ENCODE results near the gene DNER.

Gene DNER

DNA sequence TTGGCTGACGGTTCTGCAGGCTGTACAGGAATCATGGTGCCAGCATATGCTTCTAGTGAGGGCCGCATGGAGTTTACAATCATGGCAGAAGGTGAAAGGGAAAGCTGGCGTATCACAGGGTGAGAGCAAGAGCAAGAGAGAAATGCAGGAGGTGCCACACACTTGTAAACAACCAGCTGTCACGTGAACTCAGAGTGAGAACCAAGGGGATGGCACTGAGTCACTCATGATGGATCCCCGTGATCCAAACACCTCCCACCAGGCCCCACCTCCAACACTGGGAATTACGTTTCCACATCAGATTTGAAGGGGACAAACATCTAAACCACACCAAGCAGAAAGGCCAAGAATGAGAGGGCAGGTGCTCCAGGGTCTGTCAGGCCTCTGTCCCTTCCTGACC, 258.3 kb downstream of the DNER start:
- Histone ChIP-seq H3K27me3 (ENCODE audit: insufficient read depth, low read length) (no peaks in the 10 kb centered on the region), H3K23ac (ENCODE audit: low read length) (no peak overlapping the region), H3K4me3 (ENCODE audit: low read depth, low read length) (no peak overlapping the region), H2AFZ (ENCODE audit: insufficient read depth, low read length, poor library complexity) (no peak overlapping the region), H3K27ac (ENCODE audit: low read depth, low read length) (no peak overlapping the region), H3K79me1 (ENCODE audit: low read length) (no peaks in the 10 kb centered on the region), H2BK5ac (ENCODE audit: low read depth, low read length, poor library complexity) (no peak overlapping the region), H3K4me2 (ENCODE audit: low read length) (no peak overlapping the region), H3K4ac (ENCODE audit: low read depth, low read length) (no peak overlapping the region), H4K8ac (ENCODE audit: low read depth, low read length) (no peak overlapping the region), H4K12ac (ENCODE audit: low read depth, low read length) (no peak overlapping the region), H3K36me3 (ENCODE audit: control insufficient read depth in 1 of 2, insufficient read depth in 2 of 2, low read length in 2 of 2) (no peaks in the 10 kb centered on the region), H3K9ac (ENCODE audit: low read length) (no peak overlapping the region), H2AK5ac (ENCODE audit: low read length) (no peak overlapping the region), H2BK120ac (ENCODE audit: insufficient read depth, low read length, poor library complexity) (no peak overlapping the region), H3K9me3 (ENCODE audit: insufficient read depth, low read depth, low read length) (no peaks in the 10 kb centered on the region), H3K4me1 (ENCODE audit: control insufficient read depth in 1 of 2, insufficient read depth in 2 of 2, low read length in 2 of 2) (peaks cover 0 to 3% of the 10 kb centered on the region in 2 experiments), H3K18ac (ENCODE audit: low read length) (no peak overlapping the region), H2BK12ac (ENCODE audit: low read length) (no peak overlapping the region), H3K79me2 (ENCODE audit: control insufficient read depth, insufficient read depth, low read length, poor library complexity) (no peaks in the 10 kb centered on the region), H3K14ac (ENCODE audit: low read length) (no peak overlapping the region), H4K91ac (ENCODE audit: low read depth, low read length) (no peak overlapping the region)
- WGBS (ENCODE audit: extremely low coverage, insufficient coverage, insufficient read length), result no CpG with 5 or more reads among the region's 6 CpGs
- no peak for DNase-seq

DNA sequence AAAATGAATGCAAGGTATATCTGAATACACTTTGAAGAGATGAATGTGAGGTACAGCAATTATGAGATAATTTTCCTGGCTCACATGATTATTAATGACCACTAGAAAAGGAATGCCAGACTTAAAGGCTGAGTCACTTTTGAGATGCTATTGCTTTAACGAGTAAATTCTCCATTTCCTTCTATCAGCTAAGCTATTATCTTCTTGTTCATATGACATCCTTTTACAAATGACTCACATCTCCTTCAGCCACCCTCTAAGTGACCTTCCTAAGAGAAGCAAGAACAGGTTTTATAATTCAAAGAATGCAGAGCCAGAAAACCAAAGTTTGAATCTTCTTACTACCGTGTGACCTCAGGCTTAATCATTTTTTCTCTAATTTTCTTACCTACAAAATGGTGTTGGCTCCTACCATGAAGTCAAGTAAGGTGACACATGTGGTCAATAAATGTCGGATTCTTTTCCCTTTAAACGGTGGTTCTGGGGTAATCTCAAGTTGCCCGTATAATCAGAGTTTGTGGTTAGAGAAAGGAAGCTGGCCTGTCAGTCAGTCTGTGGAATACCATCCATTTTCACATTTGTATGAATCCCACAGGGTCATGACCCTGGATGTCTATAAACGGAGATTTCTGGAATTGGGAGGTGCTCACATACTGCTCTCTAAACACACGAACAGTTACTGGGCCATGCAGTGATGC, 259.3 kb downstream of the DNER start:
- no peak overlapping the region for H4K12ac ChIP-seq (ENCODE audit: low read depth, low read length)
- no peak overlapping the region for H3K23ac ChIP-seq (ENCODE audit: low read length)
- H3K27ac ChIP-seq (ENCODE audit: low read depth, low read length), result no peak overlapping the region
- H3K36me3 ChIP-seq (ENCODE audit: control insufficient read depth in 1 of 2, insufficient read depth in 2 of 2, low read length in 2 of 2), result no peaks in the 10 kb centered on the region
- no peak overlapping the region for H2BK12ac ChIP-seq (ENCODE audit: low read length)
- peaks cover 0 to 3% of the 10 kb centered on the region in 2 experiments for H3K4me1 ChIP-seq (ENCODE audit: control insufficient read depth in 1 of 2, insufficient read depth in 2 of 2, low read length in 2 of 2)
- peak in 1 of 2 donors; percentile 41 for DNase-seq
- no peak overlapping the region for H3K14ac ChIP-seq (ENCODE audit: low read length)
- no peak overlapping the region for H3K4ac ChIP-seq (ENCODE audit: low read depth, low read length)
- H4K8ac ChIP-seq (ENCODE audit: low read depth, low read length), result no peak overlapping the region
- H3K9me3 ChIP-seq (ENCODE audit: insufficient read depth, low read depth, low read length), result no peaks in the 10 kb centered on the region
- no peak overlapping the region for H2BK5ac ChIP-seq (ENCODE audit: low read depth, low read length, poor library complexity)
- H3K4me2 ChIP-seq (ENCODE audit: low read length), result no peak overlapping the region
- H3K18ac ChIP-seq (ENCODE audit: low read length), result no peak overlapping the region
- no peaks in the 10 kb centered on the region for H3K27me3 ChIP-seq (ENCODE audit: insufficient read depth, low read length)
- H3K4me3 ChIP-seq (ENCODE audit: low read depth, low read length), result no peak overlapping the region
- H4K91ac ChIP-seq (ENCODE audit: low read depth, low read length), result no peak overlapping the region
- no peak overlapping the region for H3K9ac ChIP-seq (ENCODE audit: low read length)
- H3K79me2 ChIP-seq (ENCODE audit: control insufficient read depth, insufficient read depth, low read length, poor library complexity), result no peaks in the 10 kb centered on the region
- no peak overlapping the region for H2AFZ ChIP-seq (ENCODE audit: insufficient read depth, low read length, poor library complexity)
- H3K79me1 ChIP-seq (ENCODE audit: low read length), result no peaks in the 10 kb centered on the region
- WGBS (ENCODE audit: extremely low coverage, insufficient coverage, insufficient read length), result no CpG with 5 or more reads among the region's 7 CpGs
- H2AK5ac ChIP-seq (ENCODE audit: low read length), result no peak overlapping the region
- H2BK120ac ChIP-seq (ENCODE audit: insufficient read depth, low read length, poor library complexity), result no peak overlapping the region

DNA sequence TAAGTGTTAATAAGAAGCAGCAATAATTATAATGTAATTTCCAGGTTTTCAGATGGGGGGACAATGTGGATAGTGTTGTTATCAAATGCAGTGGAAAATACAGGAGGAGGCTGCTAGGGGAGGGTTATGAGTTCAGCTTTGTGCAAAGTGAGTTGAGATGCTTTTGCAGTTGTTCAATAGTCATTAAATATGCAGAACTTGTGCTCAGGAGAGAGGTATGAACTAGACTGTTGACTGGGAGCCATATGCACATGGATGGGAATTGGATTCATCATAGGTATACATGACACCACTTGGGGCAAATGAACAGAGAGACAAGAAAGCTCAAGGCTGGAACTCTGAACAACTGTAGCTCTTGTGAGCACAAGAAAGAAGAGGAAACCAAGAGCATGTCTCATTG, 261.1 kb downstream of the DNER start:
- no peaks in the 10 kb centered on the region for H3K9me3 ChIP-seq (ENCODE audit: insufficient read depth, low read depth, low read length)
- DNase-seq, result no peak
- H3K4me1 ChIP-seq (ENCODE audit: control insufficient read depth in 1 of 2, insufficient read depth in 2 of 2, low read length in 2 of 2), result peaks cover 0 to 3% of the 10 kb centered on the region in 2 experiments
- H3K4me3 ChIP-seq (ENCODE audit: low read depth, low read length), result no peak overlapping the region
- H2AK5ac ChIP-seq (ENCODE audit: low read length), result no peak overlapping the region
- no peak overlapping the region for H3K14ac ChIP-seq (ENCODE audit: low read length)
- no peaks in the 10 kb centered on the region for H3K27me3 ChIP-seq (ENCODE audit: insufficient read depth, low read length)
- no peak overlapping the region for H2BK12ac ChIP-seq (ENCODE audit: low read length)
- H3K9ac ChIP-seq (ENCODE audit: low read length), result no peak overlapping the region
- H3K18ac ChIP-seq (ENCODE audit: low read length), result no peak overlapping the region
- no peaks in the 10 kb centered on the region for H3K36me3 ChIP-seq (ENCODE audit: control insufficient read depth in 1 of 2, insufficient read depth in 2 of 2, low read length in 2 of 2)
- H3K79me1 ChIP-seq (ENCODE audit: low read length), result no peaks in the 10 kb centered on the region
- no peak overlapping the region for H2AFZ ChIP-seq (ENCODE audit: insufficient read depth, low read length, poor library complexity)
- no peak overlapping the region for H2BK120ac ChIP-seq (ENCODE audit: insufficient read depth, low read length, poor library complexity)
- no peak overlapping the region for H3K27ac ChIP-seq (ENCODE audit: low read depth, low read length)
- H4K91ac ChIP-seq (ENCODE audit: low read depth, low read length), result no peak overlapping the region
- H2BK5ac ChIP-seq (ENCODE audit: low read depth, low read length, poor library complexity), result no peak overlapping the region
- no peak overlapping the region for H3K4ac ChIP-seq (ENCODE audit: low read depth, low read length)
- H4K12ac ChIP-seq (ENCODE audit: low read depth, low read length), result no peak overlapping the region
- no peaks in the 10 kb centered on the region for H3K79me2 ChIP-seq (ENCODE audit: control insufficient read depth, insufficient read depth, low read length, poor library complexity)
- H3K4me2 ChIP-seq (ENCODE audit: low read length), result no peak overlapping the region
- no peak overlapping the region for H3K23ac ChIP-seq (ENCODE audit: low read length)
- H4K8ac ChIP-seq (ENCODE audit: low read depth, low read length), result no peak overlapping the region

DNA sequence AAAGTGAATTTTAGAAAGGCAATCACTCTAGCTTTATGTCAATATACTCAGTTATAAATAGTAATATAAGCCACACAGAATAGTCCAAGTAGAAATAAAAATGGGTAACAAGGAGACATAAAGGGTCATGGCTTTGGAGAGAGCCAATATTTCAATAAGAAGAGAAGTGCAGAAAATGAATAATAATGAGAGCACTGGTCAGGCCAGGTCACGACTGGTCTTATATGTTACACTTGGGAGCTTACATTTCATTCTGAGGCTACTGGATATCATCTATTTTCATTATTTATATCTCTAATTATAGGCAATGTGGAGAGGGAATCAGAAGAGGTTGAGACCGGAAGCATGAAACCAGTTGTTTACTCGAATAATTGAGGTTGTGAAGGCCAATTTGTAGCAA, 262.5 kb downstream of the DNER start:
- no peak overlapping the region for H3K4me2 ChIP-seq (ENCODE audit: low read length)
- H3K4ac ChIP-seq (ENCODE audit: low read depth, low read length), result no peak overlapping the region
- no peak overlapping the region for H4K12ac ChIP-seq (ENCODE audit: low read depth, low read length)
- H3K4me1 ChIP-seq (ENCODE audit: control insufficient read depth in 1 of 2, insufficient read depth in 2 of 2, low read length in 2 of 2), result peaks cover 0 to 3% of the 10 kb centered on the region in 2 experiments
- no peak overlapping the region for H2BK12ac ChIP-seq (ENCODE audit: low read length)
- no peaks in the 10 kb centered on the region for H3K9me3 ChIP-seq (ENCODE audit: insufficient read depth, low read depth, low read length)
- H4K91ac ChIP-seq (ENCODE audit: low read depth, low read length), result no peak overlapping the region
- no peaks in the 10 kb centered on the region for H3K36me3 ChIP-seq (ENCODE audit: control insufficient read depth in 1 of 2, insufficient read depth in 2 of 2, low read length in 2 of 2)
- H3K9ac ChIP-seq (ENCODE audit: low read length), result no peak overlapping the region
- H2BK5ac ChIP-seq (ENCODE audit: low read depth, low read length, poor library complexity), result no peak overlapping the region
- H4K8ac ChIP-seq (ENCODE audit: low read depth, low read length), result no peak overlapping the region
- DNase-seq, result no peak
- WGBS (ENCODE audit: extremely low coverage, insufficient coverage, insufficient read length), result no CpG with 5 or more reads among the region's 3 CpGs
- H2AK5ac ChIP-seq (ENCODE audit: low read length), result no peak overlapping the region
- no peak overlapping the region for H3K4me3 ChIP-seq (ENCODE audit: low read depth, low read length)
- no peaks in the 10 kb centered on the region for H3K27me3 ChIP-seq (ENCODE audit: insufficient read depth, low read length)
- no peak overlapping the region for H3K23ac ChIP-seq (ENCODE audit: low read length)
- H3K14ac ChIP-seq (ENCODE audit: low read length), result no peak overlapping the region
- H2AFZ ChIP-seq (ENCODE audit: insufficient read depth, low read length, poor library complexity), result no peak overlapping the region
- H3K18ac ChIP-seq (ENCODE audit: low read length), result no peak overlapping the region
- no peak overlapping the region for H2BK120ac ChIP-seq (ENCODE audit: insufficient read depth, low read length, poor library complexity)
- no peaks in the 10 kb centered on the region for H3K79me1 ChIP-seq (ENCODE audit: low read length)
- no peak overlapping the region for H3K27ac ChIP-seq (ENCODE audit: low read depth, low read length)
- H3K79me2 ChIP-seq (ENCODE audit: control insufficient read depth, insufficient read depth, low read length, poor library complexity), result no peaks in the 10 kb centered on the region

All from trophoblast cell (in vitro differentiated cells and primary cell).